ENCODE results near the gene POFUT2.

The POFUT2 gene

GRCh38 chr21:45283035-45283610 is 4.6 kb downstream of the POFUT2 start:
- no peak for TF ChIP-seq TEAD4 (IDR thresholded peaks at IDR 0.05)
- no peak for TF ChIP-seq EGR1 (IDR thresholded peaks at IDR 0.05)
- no peak for TF ChIP-seq CEBPB (IDR thresholded peaks at IDR 0.05)
- no peak for TF ChIP-seq FOXM1 (IDR thresholded peaks at IDR 0.05; ENCODE audit: borderline replicate concordance, low read depth)
- TF ChIP-seq MAX (IDR thresholded peaks at IDR 0.05): no peak
- no peak for TF ChIP-seq NFIC (IDR thresholded peaks at IDR 0.05)
- no peak for TF ChIP-seq CREB1 (IDR thresholded peaks at IDR 0.05; ENCODE audit: low read depth)
- no peak for TF ChIP-seq ZBTB7A (IDR thresholded peaks at IDR 0.05; ENCODE audit: low read depth)
- no peak for TF ChIP-seq EP300 (IDR thresholded peaks at IDR 0.05; ENCODE audit: borderline replicate concordance)
- TF ChIP-seq RAD21 (IDR thresholded peaks at IDR 0.05; ENCODE audit: low read depth): no peak
- no peak for TF ChIP-seq TCF12 (IDR thresholded peaks at IDR 0.05; ENCODE audit: low read depth)
- TF ChIP-seq USF1 (IDR thresholded peaks at IDR 0.05): no peak
- no peak for TF ChIP-seq REST (IDR thresholded peaks at IDR 0.05; ENCODE audit: low read depth)

GRCh38 chr21:45282283-45283034 is 5.2 kb downstream of the POFUT2 start:
- TF ChIP-seq TCF12 (IDR thresholded peaks at IDR 0.05; ENCODE audit: low read depth): no peak
- TF ChIP-seq FOXM1 (IDR thresholded peaks at IDR 0.05; ENCODE audit: borderline replicate concordance, low read depth): no peak
- TF ChIP-seq EGR1 (IDR thresholded peaks at IDR 0.05): no peak

- TF ChIP-seq EP300 (IDR thresholded peaks at IDR 0.05; ENCODE audit: borderline replicate concordance) (no peak), TAF1 (IDR thresholded peaks at IDR 0.05; ENCODE audit: low read depth) (no peak)
Measured at GRCh38 chr21:45281411-45282282, 6.0 kb downstream of the POFUT2 start.

GRCh38 chr21:45280969-45281368 is 6.7 kb downstream of the POFUT2 start:
- TF ChIP-seq NFIC (IDR thresholded peaks at IDR 0.05) (no peak), REST (IDR thresholded peaks at IDR 0.05; ENCODE audit: low read depth) (no peak), EP300 (IDR thresholded peaks at IDR 0.05; ENCODE audit: borderline replicate concordance) (no peak), RAD21 (IDR thresholded peaks at IDR 0.05; ENCODE audit: low read depth) (no peak), FOXM1 (IDR thresholded peaks at IDR 0.05; ENCODE audit: borderline replicate concordance, low read depth) (no peak), YY1 (IDR thresholded peaks at IDR 0.05; ENCODE audit: low read depth) (no peak), EGR1 (IDR thresholded peaks at IDR 0.05) (no peak)

- TF ChIP-seq TAF1 (IDR thresholded peaks at IDR 0.05; ENCODE audit: low read depth) (no peak), NFIC (IDR thresholded peaks at IDR 0.05) (no peak), ZBTB7A (IDR thresholded peaks at IDR 0.05; ENCODE audit: low read depth) (no peak), TCF12 (IDR thresholded peaks at IDR 0.05; ENCODE audit: low read depth) (no peak), YY1 (IDR thresholded peaks at IDR 0.05; ENCODE audit: low read depth) (no peak), RAD21 (IDR thresholded peaks at IDR 0.05; ENCODE audit: low read depth) (no peak), USF1 (IDR thresholded peaks at IDR 0.05) (no peak), TEAD4 (IDR thresholded peaks at IDR 0.05) (no peak), CREB1 (IDR thresholded peaks at IDR 0.05; ENCODE audit: low read depth) (no peak), EGR1 (IDR thresholded peaks at IDR 0.05) (no peak)
Measured at GRCh38 chr21:45280178-45280821, 7.4 kb downstream of the POFUT2 start.

All from Ishikawa (cell line).